Lower lobe of right lung (tissue), 2 donors: ENCODE data around the gene LPXN. TPM values are rescaled to one million over a fixed set of nuclear protein-coding genes. Genes with fewer than 3 reads are reported as not detected.

Experiments
- ATAC-seq, 2 donors: fragments of 200-7000 bp; cut with Tn5 transposase; one replicate each; pipeline ENCODE4 v1.9.1; 2020 to 2022; ENCODE audit warnings: mild to moderate bottlenecking in 2 of 2, moderate library complexity in 2 of 2
- DNase-seq: peaks from one replicate; pipeline ENCODE4 v3.0.0-alpha.2; 2020
- H3K27ac ChIP-seq: fragments of 200-600 bp; one replicate; pipeline ENCODE4 v1.8.0; 2022
- H3K27me3 ChIP-seq: fragments of 200-600 bp; one replicate; pipeline ENCODE4 v1.8.0; 2022; ENCODE audit warnings: low read depth
- H3K36me3 ChIP-seq: fragments of 200-600 bp; one replicate; pipeline ENCODE4 v1.8.0; 2022; ENCODE audit warnings: mild to moderate bottlenecking
- H3K4me1 ChIP-seq: fragments of 200-600 bp; one replicate; pipeline ENCODE4 v1.8.0; 2022
- H3K4me3 ChIP-seq: fragments of 200-600 bp; one replicate; pipeline ENCODE4 v1.8.0; 2022; ENCODE audit warnings: mild to moderate bottlenecking
- H3K9me3 ChIP-seq: fragments of 200-600 bp; one replicate; pipeline ENCODE4 v1.8.0; 2022
- intact Hi-C: fragments of 100-400 bp; cut with DNase I; formaldehyde crosslinking; loops from one replicate; pipeline ENCODE4 v1.11.0; 2022
- total RNA-seq: library from RNA; stranded (reverse); fragmentation: NEBNext Ultra II Directional; extraction: Animal tissue kit (Norgen Biotek cat#: 25700); gene quantifications from one replicate; pipeline ENCODE4 v1.2.1, GENCODE V29; 2021
- TF ChIP-seq, protein P1 (sequence below): fragments of 200-600 bp; IDR thresholded peaks from one replicate; pipeline ENCODE4 v1.8.0; 2022; ENCODE audit warnings: antibody characterized with exemption, mild to moderate bottlenecking
- donor health status: DM: no; HTN: yes; CAD: no; lungs with severe emphysema.

LPXN gene
- total RNA-seq, 1 donor from 2014 or later: 71.6 TPM

DNA sequence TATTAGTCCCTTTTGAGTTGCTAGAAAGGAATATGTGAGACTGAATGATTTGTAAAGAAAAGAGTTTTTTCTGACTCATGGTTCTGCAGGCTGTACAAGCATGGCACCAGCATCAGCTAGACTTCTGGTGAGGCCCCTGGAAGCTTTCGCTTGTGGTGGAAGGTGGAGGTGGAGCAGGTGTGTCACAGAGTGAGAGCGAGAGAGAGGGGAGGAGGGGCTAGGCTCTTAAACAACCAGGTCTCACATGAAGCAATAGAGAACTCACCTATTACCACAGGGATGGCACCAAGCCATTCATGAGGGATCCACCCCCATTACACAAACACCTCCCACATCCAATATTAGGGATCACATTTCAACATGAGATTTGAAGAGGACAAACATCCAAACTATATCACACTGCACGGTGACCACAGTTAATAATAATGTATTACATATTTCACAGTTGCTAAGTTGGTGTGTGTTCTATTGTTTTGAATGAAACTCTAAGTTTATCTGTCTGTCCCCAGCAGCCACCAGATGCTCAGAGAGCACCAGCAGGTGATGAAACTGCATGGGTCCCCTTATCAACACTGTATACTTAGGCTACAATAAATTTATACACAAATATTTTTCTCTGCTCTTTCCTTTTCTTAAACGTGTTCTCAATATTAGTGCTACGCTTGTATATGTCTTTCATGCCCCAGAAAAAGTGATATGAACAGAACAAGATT lies 17.3 kb upstream of the LPXN start:
- TF ChIP-seq, protein P1, sequence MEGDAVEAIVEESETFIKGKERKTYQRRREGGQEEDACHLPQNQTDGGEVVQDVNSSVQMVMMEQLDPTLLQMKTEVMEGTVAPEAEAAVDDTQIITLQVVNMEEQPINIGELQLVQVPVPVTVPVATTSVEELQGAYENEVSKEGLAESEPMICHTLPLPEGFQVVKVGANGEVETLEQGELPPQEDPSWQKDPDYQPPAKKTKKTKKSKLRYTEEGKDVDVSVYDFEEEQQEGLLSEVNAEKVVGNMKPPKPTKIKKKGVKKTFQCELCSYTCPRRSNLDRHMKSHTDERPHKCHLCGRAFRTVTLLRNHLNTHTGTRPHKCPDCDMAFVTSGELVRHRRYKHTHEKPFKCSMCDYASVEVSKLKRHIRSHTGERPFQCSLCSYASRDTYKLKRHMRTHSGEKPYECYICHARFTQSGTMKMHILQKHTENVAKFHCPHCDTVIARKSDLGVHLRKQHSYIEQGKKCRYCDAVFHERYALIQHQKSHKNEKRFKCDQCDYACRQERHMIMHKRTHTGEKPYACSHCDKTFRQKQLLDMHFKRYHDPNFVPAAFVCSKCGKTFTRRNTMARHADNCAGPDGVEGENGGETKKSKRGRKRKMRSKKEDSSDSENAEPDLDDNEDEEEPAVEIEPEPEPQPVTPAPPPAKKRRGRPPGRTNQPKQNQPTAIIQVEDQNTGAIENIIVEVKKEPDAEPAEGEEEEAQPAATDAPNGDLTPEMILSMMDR: no peak
- DNase-seq (no peak), ATAC-seq (no peak)
- H3K9me3 ChIP-seq: no peaks in the 10 kb centered on the region
- intact Hi-C loops: no loop called here
- H3K27ac ChIP-seq: no peak overlapping the region
- H3K4me1 ChIP-seq: peaks cover 8% of the 10 kb centered on the region
- H3K27me3 ChIP-seq: no peaks in the 10 kb centered on the region
- H3K4me3 ChIP-seq: no peak overlapping the region
- no peaks in the 10 kb centered on the region for H3K36me3 ChIP-seq

DNA sequence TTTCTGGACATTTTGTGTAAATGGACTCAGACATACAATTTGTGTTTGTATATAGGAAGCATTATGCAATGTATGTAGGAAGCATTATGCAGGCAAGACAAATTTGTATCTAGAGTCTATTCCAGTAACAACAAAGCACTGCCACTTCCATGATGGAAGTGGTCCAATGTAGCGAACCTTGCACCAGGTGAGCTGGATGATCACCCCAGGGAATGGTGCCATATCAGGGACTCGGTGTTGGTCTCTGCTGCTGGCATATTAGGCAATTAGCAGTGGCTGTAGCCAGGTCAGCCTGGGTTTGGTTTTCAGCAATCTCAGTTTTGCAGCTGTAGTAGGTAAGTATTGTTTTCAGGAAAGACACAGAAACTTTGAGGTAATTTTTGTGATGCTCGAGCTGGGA lies 16.0 kb upstream of the LPXN start:
- DNase-seq (no peak), ATAC-seq (no peak)
- Histone ChIP-seq H3K36me3 (peaks cover 11% of the 10 kb centered on the region), H3K9me3 (no peaks in the 10 kb centered on the region), H3K4me3 (no peak overlapping the region), H3K27me3 (no peaks in the 10 kb centered on the region), H3K4me1 (peaks cover 5% of the 10 kb centered on the region), H3K27ac (no peak overlapping the region)
- TF ChIP-seq, protein P1: no peak
- intact Hi-C loops: no loop called here

DNA sequence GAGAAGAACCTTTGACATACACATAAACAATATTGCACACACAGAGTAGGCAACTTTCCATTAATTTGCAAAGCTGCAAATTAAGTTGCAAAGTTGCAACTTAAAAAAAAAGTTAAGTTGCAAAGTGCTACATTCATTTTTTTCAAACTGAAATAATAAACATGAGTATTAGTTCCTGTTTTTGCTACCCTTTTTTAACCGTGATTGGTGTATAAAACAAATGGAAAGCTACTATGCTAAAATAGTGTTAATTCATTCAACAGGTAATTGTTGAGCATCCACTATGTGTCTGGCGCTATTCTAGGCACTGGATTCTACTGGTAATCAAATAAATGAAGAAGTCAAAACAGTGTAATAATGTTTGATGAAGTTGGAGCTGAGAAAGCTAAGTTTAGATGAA lies 11.3 kb upstream of the LPXN start:
- intact Hi-C loops: no loop called here

DNA sequence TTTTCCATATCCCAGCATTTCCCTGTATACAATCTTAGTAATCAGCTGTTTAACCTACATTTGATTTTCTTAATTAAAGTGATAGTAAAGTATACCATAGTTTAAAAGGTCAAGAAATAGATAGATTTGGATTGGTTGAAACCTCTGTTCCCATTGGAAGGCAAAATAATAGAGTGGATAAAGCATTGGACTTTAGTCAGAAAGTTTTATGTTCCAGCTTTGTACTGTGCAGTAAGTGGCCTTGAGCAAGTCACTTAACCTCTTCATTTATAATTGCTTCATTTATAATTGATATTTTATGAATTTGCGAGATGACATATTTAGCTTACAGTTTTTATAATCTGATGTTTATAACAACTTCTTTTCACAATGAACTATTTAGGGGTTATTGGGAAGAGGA lies 6.8 kb upstream of the LPXN start:
- Histone ChIP-seq H3K27me3 (no peaks in the 10 kb centered on the region), H3K36me3 (peaks cover 19% of the 10 kb centered on the region), H3K4me1 (peaks cover 47% of the 10 kb centered on the region), H3K27ac (no peak overlapping the region), H3K4me3 (no peak overlapping the region), H3K9me3 (no peaks in the 10 kb centered on the region)
- DNase-seq: no peak
- ATAC-seq: no peak
- TF ChIP-seq, protein P1: no peak
- intact Hi-C loops: no loop called here

More for the DNA sequence above, 11.3 kb upstream of the LPXN start:
- Histone ChIP-seq H3K36me3 (peaks cover 23% of the 10 kb centered on the region), H3K4me1 (peaks cover 30% of the 10 kb centered on the region), H3K9me3 (no peaks in the 10 kb centered on the region), H3K4me3 (no peak overlapping the region), H3K27me3 (no peaks in the 10 kb centered on the region), H3K27ac (no peak overlapping the region)
- ATAC-seq (no peak), DNase-seq (no peak)
- TF ChIP-seq, protein P1: no peak

DNA sequence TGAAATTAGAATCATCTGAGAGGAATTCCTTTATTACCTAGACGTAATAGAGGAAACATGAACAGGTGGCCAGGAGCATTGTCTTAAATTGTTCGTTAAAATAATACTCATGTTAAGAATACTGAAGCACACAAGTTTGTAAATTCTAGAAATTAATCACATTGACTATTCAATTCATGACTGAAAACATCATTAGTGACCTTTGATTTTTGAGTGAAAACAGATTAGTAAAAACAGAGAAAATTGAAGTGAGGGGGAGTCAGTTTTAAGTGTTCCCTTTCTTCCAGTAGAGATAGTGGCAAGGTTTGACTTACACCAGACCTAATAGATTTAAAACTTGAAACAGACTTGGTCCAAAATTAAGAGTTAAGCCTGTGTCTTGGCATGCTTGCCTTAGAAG lies 4.7 kb upstream of the LPXN start:
- TF ChIP-seq, protein P1: no peak
- H3K4me1 ChIP-seq: peaks cover 63% of the 10 kb centered on the region
- ATAC-seq (no peak), DNase-seq (no peak)
- no peaks in the 10 kb centered on the region for H3K9me3 ChIP-seq
- H3K36me3 ChIP-seq: peaks cover 6% of the 10 kb centered on the region
- no peaks in the 10 kb centered on the region for H3K27me3 ChIP-seq
- peak overlapping the region; percentile 98 for H3K27ac ChIP-seq
- intact Hi-C loops: no loop called here
- H3K4me3 ChIP-seq: peak overlapping the region; percentile 72
